ENCODE measurements around the gene TOMM70.

The TOMM70 gene

DNA sequence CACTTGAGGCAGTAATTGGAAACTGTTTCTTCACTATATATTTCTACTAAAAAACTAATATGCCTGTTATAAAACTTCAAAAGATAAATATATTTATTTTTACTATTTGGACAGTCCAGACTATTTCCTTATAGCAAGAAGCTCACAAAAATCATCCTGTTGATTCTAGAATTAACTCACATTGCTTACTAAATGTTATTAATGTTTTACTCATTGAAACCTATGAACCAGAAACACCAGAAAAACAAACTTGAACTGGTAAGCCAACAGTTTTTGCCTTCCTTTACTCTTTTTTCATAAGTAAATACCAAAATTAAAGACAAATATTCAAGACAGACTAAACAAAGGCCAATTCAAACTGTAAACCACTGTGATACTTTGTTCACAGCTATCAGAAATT lies 26.4 kb downstream of the TOMM70 start:
- no peak for TF ChIP-seq EZH2phosphoT487 (IDR thresholded peaks at IDR 0.05; ENCODE audit: low read length)
- TF ChIP-seq, protein P1, sequence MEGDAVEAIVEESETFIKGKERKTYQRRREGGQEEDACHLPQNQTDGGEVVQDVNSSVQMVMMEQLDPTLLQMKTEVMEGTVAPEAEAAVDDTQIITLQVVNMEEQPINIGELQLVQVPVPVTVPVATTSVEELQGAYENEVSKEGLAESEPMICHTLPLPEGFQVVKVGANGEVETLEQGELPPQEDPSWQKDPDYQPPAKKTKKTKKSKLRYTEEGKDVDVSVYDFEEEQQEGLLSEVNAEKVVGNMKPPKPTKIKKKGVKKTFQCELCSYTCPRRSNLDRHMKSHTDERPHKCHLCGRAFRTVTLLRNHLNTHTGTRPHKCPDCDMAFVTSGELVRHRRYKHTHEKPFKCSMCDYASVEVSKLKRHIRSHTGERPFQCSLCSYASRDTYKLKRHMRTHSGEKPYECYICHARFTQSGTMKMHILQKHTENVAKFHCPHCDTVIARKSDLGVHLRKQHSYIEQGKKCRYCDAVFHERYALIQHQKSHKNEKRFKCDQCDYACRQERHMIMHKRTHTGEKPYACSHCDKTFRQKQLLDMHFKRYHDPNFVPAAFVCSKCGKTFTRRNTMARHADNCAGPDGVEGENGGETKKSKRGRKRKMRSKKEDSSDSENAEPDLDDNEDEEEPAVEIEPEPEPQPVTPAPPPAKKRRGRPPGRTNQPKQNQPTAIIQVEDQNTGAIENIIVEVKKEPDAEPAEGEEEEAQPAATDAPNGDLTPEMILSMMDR (IDR thresholded peaks at IDR 0.05; ENCODE audit: low read length): no peak
- TF ChIP-seq EZH2 (optimal IDR thresholded peaks at IDR 0.05; ENCODE audit: low read depth, low read length): no peak
- Histone ChIP-seq H3K4me1 (ENCODE audit: low read length) (no peaks in the 10 kb centered on the region), H3K27ac (ENCODE audit: low read length) (no peak overlapping the region), H3K4me2 (ENCODE audit: low read depth, low read length) (no peak overlapping the region), H3K27me3 (replicated peaks; ENCODE audit: insufficient read depth, low read length) (no peaks in the 10 kb centered on the region), H3K36me3 (replicated peaks; ENCODE audit: insufficient read depth, low read length) (peaks cover 9% of the 10 kb centered on the region), H3K9ac (ENCODE audit: low read length) (no peak overlapping the region), H3F3A (ENCODE audit: insufficient read depth, low read length) (no peaks in the 10 kb centered on the region), H3K4me3 (ENCODE audit: low read length) (no peak overlapping the region), H3K9me3 (replicated peaks; ENCODE audit: insufficient read depth, low read length) (no peaks in the 10 kb centered on the region), H3K79me2 (ENCODE audit: low read length) (0 out of 2 replicates have a peak, but pooled peaks cover 4% of the 10 kb centered on the region), H2AFZ (ENCODE audit: low read length) (no peak overlapping the region), H4K20me1 (ENCODE audit: insufficient read depth, low read length) (no peaks in the 10 kb centered on the region), H3K9me2 (replicated peaks; ENCODE audit: insufficient read depth, low read length) (no peaks in the 10 kb centered on the region)
- DNase-seq: no peak

DNA sequence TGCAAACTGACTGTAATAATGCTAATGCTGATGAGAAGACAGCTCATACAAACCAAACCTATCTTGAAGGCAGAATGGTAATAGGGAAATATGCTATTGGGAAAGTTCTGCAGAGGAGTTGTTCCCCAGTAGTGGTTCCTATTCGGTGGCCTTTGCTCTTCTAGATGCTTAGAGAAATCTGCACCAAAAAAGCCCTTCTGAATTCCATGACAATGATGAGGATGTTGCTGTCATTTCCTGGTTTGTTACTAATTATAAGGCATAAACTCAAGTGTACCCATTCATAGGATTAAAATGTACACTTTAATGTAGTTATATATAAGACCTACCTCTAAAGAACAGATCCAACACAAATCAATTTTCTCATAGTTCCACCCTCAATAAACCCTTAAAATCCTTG lies 30.1 kb downstream of the TOMM70 start:
- no peak overlapping the region for H3K4me3 ChIP-seq (ENCODE audit: low read length)
- no peak for DNase-seq

GRCh38 chr3:100368441-100368840 lies 32.4 kb downstream of the TOMM70 start:
- H4K20me1 ChIP-seq (ENCODE audit: insufficient read depth, low read length): no peaks in the 10 kb centered on the region
- no peak for DNase-seq
- H2AFZ ChIP-seq (ENCODE audit: low read length): no peak overlapping the region
- no peaks in the 10 kb centered on the region for H3K27me3 ChIP-seq (replicated peaks; ENCODE audit: insufficient read depth, low read length)
- no peaks in the 10 kb centered on the region for H3K79me2 ChIP-seq (ENCODE audit: low read length)
- H3K36me3 ChIP-seq (replicated peaks; ENCODE audit: insufficient read depth, low read length): peaks cover 9% of the 10 kb centered on the region; the same call in 1 of the 2 replicates
- H3K9ac ChIP-seq (ENCODE audit: low read length): no peak overlapping the region
- no peaks in the 10 kb centered on the region for H3F3A ChIP-seq (ENCODE audit: insufficient read depth, low read length)
- H3K9me3 ChIP-seq (replicated peaks; ENCODE audit: insufficient read depth, low read length): no peaks in the 10 kb centered on the region
- no peaks in the 10 kb centered on the region for H3K4me1 ChIP-seq (ENCODE audit: low read length)
- H3K4me3 ChIP-seq (ENCODE audit: low read length): no peak overlapping the region
- no peaks in the 10 kb centered on the region for H3K9me2 ChIP-seq (replicated peaks; ENCODE audit: insufficient read depth, low read length)
- no peak overlapping the region for H3K4me2 ChIP-seq (ENCODE audit: low read depth, low read length)
- TF ChIP-seq EZH2 (optimal IDR thresholded peaks at IDR 0.05; ENCODE audit: low read depth, low read length) (no peak), EZH2phosphoT487 (IDR thresholded peaks at IDR 0.05; ENCODE audit: low read length) (no peak)
- TF ChIP-seq, protein P1 (IDR thresholded peaks at IDR 0.05; ENCODE audit: low read length): no peak
- no peak overlapping the region for H3K27ac ChIP-seq (ENCODE audit: low read length)

More for the DNA sequence above, 30.1 kb downstream of the TOMM70 start:
- no peaks in the 10 kb centered on the region for H4K20me1 ChIP-seq (ENCODE audit: insufficient read depth, low read length)
- no peak overlapping the region for H2AFZ ChIP-seq (ENCODE audit: low read length)
- no peaks in the 10 kb centered on the region for H3K79me2 ChIP-seq (ENCODE audit: low read length)
- peaks cover 4% of the 10 kb centered on the region; the same call in 1 of the 2 replicates for H3K36me3 ChIP-seq (replicated peaks; ENCODE audit: insufficient read depth, low read length)
- no peaks in the 10 kb centered on the region for H3F3A ChIP-seq (ENCODE audit: insufficient read depth, low read length)
- no peak overlapping the region for H3K4me2 ChIP-seq (ENCODE audit: low read depth, low read length)
- no peaks in the 10 kb centered on the region for H3K4me1 ChIP-seq (ENCODE audit: low read length)
- H3K9me3 ChIP-seq (replicated peaks; ENCODE audit: insufficient read depth, low read length): no peaks in the 10 kb centered on the region
- H3K27ac ChIP-seq (ENCODE audit: low read length): no peak overlapping the region
- H3K9me2 ChIP-seq (replicated peaks; ENCODE audit: insufficient read depth, low read length): no peaks in the 10 kb centered on the region
- TF ChIP-seq EZH2 (optimal IDR thresholded peaks at IDR 0.05; ENCODE audit: low read depth, low read length) (no peak), EZH2phosphoT487 (IDR thresholded peaks at IDR 0.05; ENCODE audit: low read length) (no peak)
- TF ChIP-seq, protein P1 (IDR thresholded peaks at IDR 0.05; ENCODE audit: low read length): no peak
- no peak overlapping the region for H3K9ac ChIP-seq (ENCODE audit: low read length)
- H3K27me3 ChIP-seq (replicated peaks; ENCODE audit: insufficient read depth, low read length): no peaks in the 10 kb centered on the region
